ENCODE data around the gene SEMA3C. TPM values are rescaled to one million over a fixed set of nuclear protein-coding genes. Genes with fewer than 3 reads are reported as not detected.

The SEMA3C gene
- total RNA-seq, 2 donors from 2014 or later: 0.09 to 0.15 TPM

- no peaks in the 10 kb centered on the region for H3K36me3 Mint-ChIP-seq (ENCODE audit: low read depth)
- no peaks in the 10 kb centered on the region for H3K27me3 Mint-ChIP-seq (ENCODE audit: insufficient read depth)
- Histone ChIP-seq H3K27ac (ENCODE audit: low read depth, low read length) (no peak overlapping the region), H3K9me3 (ENCODE audit: control insufficient read depth, low read length) (no peaks in the 10 kb centered on the region), H3K9ac (ENCODE audit: extremely low read depth, low read length, poor library complexity, severe bottlenecking) (no peak overlapping the region), H3K36me3 (ENCODE audit: control insufficient read depth, insufficient read depth, low read length) (no peaks in the 10 kb centered on the region), H3K27me3 (ENCODE audit: control insufficient read depth, insufficient read depth, low read length, poor library complexity, severe bottlenecking) (no peaks in the 10 kb centered on the region), H3K4me3 (ENCODE audit: low read length) (no peak overlapping the region), H3K4me1 (ENCODE audit: control insufficient read depth, insufficient read depth, low read length) (no peaks in the 10 kb centered on the region)
- WGBS, 2 experiments (ENCODE audit: insufficient coverage in 1 of 2, insufficient read length in 1 of 2): 80 to 82% methylated on average over 2 of the region's 3 CpGs
- no peak overlapping the region for H3K27ac Mint-ChIP-seq
- DNase-seq: no peak
- H3K4me3 Mint-ChIP-seq: no peak overlapping the region
- H3K4me1 Mint-ChIP-seq: no peaks in the 10 kb centered on the region
- TF ChIP-seq CTCF (conservative IDR thresholded peaks at IDR 0.05): no peak
- H3K9me3 Mint-ChIP-seq: no peaks in the 10 kb centered on the region
These were observed 18.5 kb upstream of the SEMA3C start for GRCh38 chr7:80937336-80937735.

- Histone ChIP-seq H3K9me3 (ENCODE audit: control insufficient read depth, low read length) (no peaks in the 10 kb centered on the region), H3K27ac (ENCODE audit: low read depth, low read length) (no peak overlapping the region), H3K4me1 (ENCODE audit: control insufficient read depth, insufficient read depth, low read length) (no peaks in the 10 kb centered on the region), H3K36me3 (ENCODE audit: control insufficient read depth, insufficient read depth, low read length) (no peaks in the 10 kb centered on the region), H3K9ac (ENCODE audit: extremely low read depth, low read length, poor library complexity, severe bottlenecking) (no peak overlapping the region), H3K27me3 (ENCODE audit: control insufficient read depth, insufficient read depth, low read length, poor library complexity, severe bottlenecking) (no peaks in the 10 kb centered on the region), H3K4me3 (ENCODE audit: low read length) (no peak overlapping the region)
- WGBS, 2 experiments (ENCODE audit: insufficient coverage in 1 of 2, insufficient read length in 1 of 2): 93 to 100% methylated on average over 3 to 5 of the region's 5 CpGs
- H3K36me3 Mint-ChIP-seq (ENCODE audit: low read depth): no peaks in the 10 kb centered on the region
- no peak overlapping the region for H3K27ac Mint-ChIP-seq
- DNase-seq: no peak
- H3K9me3 Mint-ChIP-seq: no peaks in the 10 kb centered on the region
- H3K4me1 Mint-ChIP-seq: no peaks in the 10 kb centered on the region
- no peak overlapping the region for H3K4me3 Mint-ChIP-seq
- H3K27me3 Mint-ChIP-seq (ENCODE audit: insufficient read depth): no peaks in the 10 kb centered on the region
- TF ChIP-seq CTCF (conservative IDR thresholded peaks at IDR 0.05): no peak
These were observed 17.3 kb upstream of the SEMA3C start for GRCh38 chr7:80935991-80936780.

GRCh38 chr7:80934321-80934720 lies 15.5 kb upstream of the SEMA3C start:
- 94% methylated on average over 1 of the region's 1 CpG; no CpG with 5 or more reads in 1 of the 2 experiments for WGBS, 2 experiments (ENCODE audit: insufficient coverage in 1 of 2, insufficient read length in 1 of 2)

More at GRCh38 chr7:80934321-80934720, 15.5 kb upstream of the SEMA3C start:
- Histone ChIP-seq H3K27ac (ENCODE audit: low read depth, low read length) (no peak overlapping the region), H3K9ac (ENCODE audit: extremely low read depth, low read length, poor library complexity, severe bottlenecking) (no peak overlapping the region), H3K4me1 (ENCODE audit: control insufficient read depth, insufficient read depth, low read length) (no peaks in the 10 kb centered on the region), H3K27me3 (ENCODE audit: control insufficient read depth, insufficient read depth, low read length, poor library complexity, severe bottlenecking) (no peaks in the 10 kb centered on the region), H3K4me3 (ENCODE audit: low read length) (no peak overlapping the region), H3K9me3 (ENCODE audit: control insufficient read depth, low read length) (no peaks in the 10 kb centered on the region), H3K36me3 (ENCODE audit: control insufficient read depth, insufficient read depth, low read length) (no peaks in the 10 kb centered on the region)
- no peak for TF ChIP-seq CTCF (conservative IDR thresholded peaks at IDR 0.05)
- H3K4me1 Mint-ChIP-seq: no peaks in the 10 kb centered on the region
- H3K9me3 Mint-ChIP-seq: no peaks in the 10 kb centered on the region
- no peaks in the 10 kb centered on the region for H3K36me3 Mint-ChIP-seq (ENCODE audit: low read depth)
- H3K27ac Mint-ChIP-seq: no peak overlapping the region
- no peaks in the 10 kb centered on the region for H3K27me3 Mint-ChIP-seq (ENCODE audit: insufficient read depth)
- no peak for DNase-seq
- no peak overlapping the region for H3K4me3 Mint-ChIP-seq
